HepG2 (cell line): ENCODE results near the gene COX4I1. TPM values are rescaled to one million over a fixed set of nuclear protein-coding genes. Genes with fewer than 3 reads are reported as not detected.

Experiments used
- ATAC-seq: fragments of 200-7000 bp; cut with Tn5 transposase; 3 replicates; pipeline ENCODE4 v1.9.1; 2020; ENCODE audit warnings: mild to moderate bottlenecking, moderate library complexity
- BruUV-seq: library from RNA; stranded (reverse); fragments of 400-500 nt; replicated peaks from 2 replicates; lab custom pipeline; 2021; lab: Mats Ljungman, UMichigan
- CTCF ChIA-PET: fragments of 300-600 bp; formaldehyde crosslinking; extraction: SDS; loops from one replicate; lab custom pipeline; 2021; ENCODE audit warnings: low total read pairs, inconsistent platforms, low intra/inter-chr PET ratio; lab: Yijun Ruan, JAX
- POLR2A ChIA-PET: fragments of 350-600 bp; sonication (Branson Sonifier 250); formaldehyde crosslinking; loops from one replicate; lab custom pipeline; 2020; ENCODE audit warnings: antibody characterized with exemption, inconsistent platforms; lab: Yijun Ruan, JAX
- DNase-seq: peaks from one replicate; pipeline ENCODE4 v3.0.0-alpha.2; 2015; ENCODE audit warnings: low spot score
- FAIRE-seq: peaks from 3 replicates; lab custom pipeline; 2011; peaks lifted over from hg19 to GRCh38; lab: Jason Lieb, UNC
- H2AFZ ChIP-seq: one replicate; pipeline ENCODE4 v1.6.1; 2011; ENCODE audit warnings: low read length, inconsistent platforms
- H3K27ac ChIP-seq: fragments of 300-600 bp; 3 replicates; pipeline ENCODE4 v1.8.0; 2011; ENCODE audit warnings: mixed run types, mild to moderate bottlenecking, mixed read lengths, low read length, inconsistent platforms; ENCODE audit not compliant: insufficient read depth; ENCODE audit errors: extremely low read length
- H3K27me3 ChIP-seq, 2 experiments: fragments of 200-600 bp in 1 of 2; 2 replicates in 1 of 2; 3 replicates in 1 of 2; pipeline versions ENCODE4 v1.6.0 to v1.8.0; 2011; ENCODE audit warnings: low read length in 2 of 2, mild to moderate bottlenecking in 2 of 2, moderate library complexity in 2 of 2, inconsistent platforms in 1 of 2; ENCODE audit not compliant: insufficient read depth in 2 of 2, control insufficient read depth in 1 of 2
- H3K36me3 ChIP-seq, 2 experiments: fragments of 200-600 bp in 1 of 2; replicated peaks in 1 of 2; 2 replicates in 1 of 2; 3 replicates in 1 of 2; pipeline versions ENCODE4 v1.5.1 to v1.8.0; 2011; ENCODE audit warnings: low read length in 2 of 2, inconsistent platforms in 1 of 2; ENCODE audit not compliant: insufficient read depth in 2 of 2, control insufficient read depth in 1 of 2
- H3K4me1 ChIP-seq: 2 replicates; pipeline ENCODE4 v1.5.1; 2012; ENCODE audit warnings: low read length, inconsistent platforms; ENCODE audit not compliant: insufficient read depth
- H3K4me2 ChIP-seq: 2 replicates; pipeline ENCODE4 v1.6.0; 2011; ENCODE audit warnings: low read depth, low read length, inconsistent platforms
- H3K4me3 ChIP-seq, 3 experiments: fragments of 200-600 bp in 1 of 3; sonication (generic), shearing (Covaris generic) in 1 of 3; replicated peaks in 1 of 3; 2 replicates each; pipeline ENCODE4 v1.5.1; 2011 to 2016; ENCODE audit warnings: low read length in 3 of 3, inconsistent platforms in 2 of 3, low read depth in 2 of 3, mild to moderate bottlenecking in 2 of 3, control low read depth in 1 of 3, mixed read lengths in 1 of 3; ENCODE audit not compliant: insufficient read depth in 1 of 3
- H3K79me2 ChIP-seq: one replicate; pipeline ENCODE4 v1.6.1; 2011; ENCODE audit warnings: low read length, inconsistent platforms; ENCODE audit not compliant: insufficient read depth
- H3K9ac ChIP-seq: 2 replicates; pipeline ENCODE4 v1.6.0; 2011; ENCODE audit warnings: mild to moderate bottlenecking, low read depth, low read length, inconsistent platforms; ENCODE audit not compliant: insufficient read depth
- H3K9me3 ChIP-seq: 2 replicates; pipeline ENCODE4 v1.5.1; 2012; ENCODE audit warnings: mild to moderate bottlenecking, low read length
- H4K20me1 ChIP-seq: 2 replicates; pipeline ENCODE4 v1.6.0; 2011; ENCODE audit warnings: inconsistent platforms, mild to moderate bottlenecking, low read length, moderate library complexity; ENCODE audit not compliant: insufficient read depth
- ARHGAP35 ChIP-seq: sonication (generic); formaldehyde crosslinking; IDR thresholded peaks from 2 replicates; pipeline ENCODE4 v1.9.0; 2022; ENCODE audit warnings: mild to moderate bottlenecking, inconsistent platforms, moderate library complexity, missing genetic modification reagents, borderline replicate concordance
- BCL6 ChIP-seq: IDR thresholded peaks from 2 replicates; pipeline ENCODE4 v1.6.1; 2016; ENCODE audit warnings: missing genetic modification reagents, missing compliant biosample characterization
- CREM ChIP-seq, 2 experiments: sonication (generic) in 1 of 2; formaldehyde crosslinking in 1 of 2; IDR thresholded peaks; 2 replicates each; pipeline versions ENCODE4 v1.4.0 to v1.6.1; 2016 to 2020; ENCODE audit warnings: antibody characterized with exemption in 1 of 2, mild to moderate bottlenecking in 1 of 2, missing genetic modification reagents in 1 of 2
- FOXA3 ChIP-seq: IDR thresholded peaks from 2 replicates; pipeline ENCODE4 v1.6.1; 2016; ENCODE audit warnings: missing genetic modification reagents, missing compliant biosample characterization
- FOXC1 ChIP-seq: sonication (generic); formaldehyde crosslinking; IDR thresholded peaks from 2 replicates; pipeline ENCODE4 v1.8.0; 2022; ENCODE audit warnings: mild to moderate bottlenecking, missing genetic modification reagents, borderline replicate concordance
- HDAC2 ChIP-seq: sonication (generic); formaldehyde crosslinking; IDR thresholded peaks from 2 replicates; pipeline ENCODE4 v1.4.0; 2020; ENCODE audit warnings: missing genetic modification reagents
- HIVEP1 ChIP-seq: sonication (generic); formaldehyde crosslinking; IDR thresholded peaks from 2 replicates; pipeline ENCODE4 v1.4.0; 2020; ENCODE audit warnings: mild to moderate bottlenecking, missing genetic modification reagents
- LCORL ChIP-seq, 2 experiments: fragments of 450-650 bp in 1 of 2; sonication (generic) in 1 of 2; formaldehyde crosslinking in 1 of 2; IDR thresholded peaks; 2 replicates each; pipeline versions ENCODE4 v1.5.0 to v1.6.1; 2017 to 2020; ENCODE audit warnings: antibody characterized with exemption in 1 of 2, missing genetic modification reagents in 1 of 2
- MTA3 ChIP-seq: sonication (generic); formaldehyde crosslinking; IDR thresholded peaks from 2 replicates; pipeline ENCODE4 v1.4.0; 2020; ENCODE audit warnings: missing genetic modification reagents
- NFYC ChIP-seq: IDR thresholded peaks from 2 replicates; pipeline ENCODE4 v1.6.1; 2016; ENCODE audit warnings: missing genetic modification reagents, missing compliant biosample characterization
- PCBP2 ChIP-seq: fragments of 200-400 bp; formaldehyde crosslinking; optimal IDR thresholded peaks from 2 replicates; pipeline ENCODE3; 2018; ENCODE audit warnings: low read length, low read depth; ENCODE audit not compliant: poor library complexity, severe bottlenecking
- SALL2 ChIP-seq: sonication (generic); formaldehyde crosslinking; IDR thresholded peaks from 2 replicates; pipeline ENCODE4 v1.8.1; 2023; ENCODE audit warnings: mild to moderate bottlenecking, missing genetic modification reagents, inconsistent platforms
- TCF7 ChIP-seq: sonication (generic); IDR thresholded peaks from 2 replicates; pipeline ENCODE4 v1.6.1; 2016; ENCODE audit warnings: antibody characterized with exemption, low read depth
- ZFX ChIP-seq: sonication (generic); formaldehyde crosslinking; IDR thresholded peaks from 2 replicates; pipeline ENCODE4 v1.4.0; 2020; ENCODE audit warnings: mild to moderate bottlenecking, low read depth, missing genetic modification reagents, moderate library complexity
- ZMYM4 ChIP-seq: sonication (generic); formaldehyde crosslinking; IDR thresholded peaks from 2 replicates; pipeline ENCODE4 v1.8.1; 2023; ENCODE audit warnings: mild to moderate bottlenecking, missing genetic modification reagents
- ZNF30 ChIP-seq: sonication (generic); formaldehyde crosslinking; IDR thresholded peaks from 2 replicates; pipeline ENCODE4 v1.5.0; 2020; ENCODE audit warnings: mild to moderate bottlenecking, missing genetic modification reagents
- ZNF331 ChIP-seq: sonication (generic); formaldehyde crosslinking; IDR thresholded peaks from 2 replicates; pipeline ENCODE4 v1.4.0; 2020; ENCODE audit warnings: missing genetic modification reagents
- ZNF501 ChIP-seq: sonication (generic); formaldehyde crosslinking; IDR thresholded peaks from 2 replicates; pipeline ENCODE4 v1.5.1; 2020; ENCODE audit warnings: mild to moderate bottlenecking, moderate library complexity, missing genetic modification reagents
- ZNF639 ChIP-seq: conservative IDR thresholded peaks from 2 replicates; pipeline ENCODE4 v1.6.1; 2018; ENCODE audit warnings: missing genetic modification reagents
- WGBS: methylation state at CpG from one replicate; pipeline ENCODE4 v1.1.6; 2017; ENCODE audit warnings: low lambda C conversion rate; 5-methylcytosine and 5-hydroxymethylcytosine counted together
- in situ Hi-C: cut with HindIII; loops from 2 replicates; pipeline ENCODE4 v1.10.0; 2017; ENCODE audit warnings: low pct_unique_long_range_greater_than_20kb; ENCODE audit not compliant: extremely low pct_ligation_motif_present
- intact Hi-C: fragments of 100-400 bp; cut with micrococcal nuclease; formaldehyde crosslinking; loops from one replicate; pipeline ENCODE4 v1.10.0; 2022; ENCODE audit not compliant: unreplicated experiment
- polyA plus RNA-seq, 8 experiments: library from polyadenylated mRNA; depleted of rRNA in 3 of 8; stranded (reverse) in 7 of 8; unstranded in 1 of 8; fragments of >200 nt; fragmentation: Illumina TruSeq in 4 of 8; extraction: Trizol in 4 of 8; gene quantifications; 2 replicates each; pipeline versions ENCODE4 v1.2.1 to v1.2.3, GENCODE V29; 2011 to 2016; ENCODE audit warnings: low read depth in 4 of 8, missing spikeins in 1 of 8, mixed read lengths in 1 of 8; ENCODE audit not compliant: insufficient read depth in 1 of 8
- total RNA-seq, 5 experiments: library from RNA; depleted of rRNA; stranded (reverse); fragments of >200 nt; fragmentation: Illumina TruSeq; extraction: Trizol; gene quantifications; 2 replicates each; pipeline ENCODE4 v1.2.3, GENCODE V29; 2016; ENCODE audit warnings: low read depth in 1 of 5

COX4I1 gene
- total and polyA plus RNA-seq, 2 of the 13 experiments (the other 11 are each of a cell fraction or from before 2014, with no cell fraction given) = 658 to 902 TPM

GRCh38 chr16:85844169-85844481, 44.6 kb downstream of the COX4I1 start:
- Histone ChIP-seq H3K27ac (no peak overlapping the region), H3K4me3 (no peak overlapping the region), H3K4me2 (no peak overlapping the region), H3K9ac (no peak overlapping the region), H3K9me3 (no peaks in the 10 kb centered on the region), H2AFZ (no peak overlapping the region), H3K27me3 (peaks cover 0 to 15% of the 10 kb centered on the region in 2 experiments; a peak in 3 of 5 replicates), H3K79me2 (no peaks in the 10 kb centered on the region), H3K36me3 (no peaks in the 10 kb centered on the region), H3K4me1 (peaks cover 50% of the 10 kb centered on the region), H4K20me1 (no peaks in the 10 kb centered on the region)
- DNase-seq (no peak), FAIRE-seq (no peak), ATAC-seq (no peak)
- CTCF ChIA-PET = no interaction called here
- no TSS peak for BruUV-seq
- in situ Hi-C loops (no loop called here), intact Hi-C loops (no loop called here)
- POLR2A ChIA-PET = no interaction called here
- peak; percentile 93 for TF ChIP-seq PCBP2
- TF ChIP-seq ZNF639 = no peak

- 0 out of 6 replicates have a peak overlapping the region, but pooled peaks of 1 of the 3 experiments have one; percentile 8 for H3K4me3 ChIP-seq
- H3K9ac ChIP-seq = no peak overlapping the region
- no peak overlapping the region for H2AFZ ChIP-seq
- peaks cover 0 to 9% of the 10 kb centered on the region in 2 experiments; a peak in 3 of 5 replicates for H3K27me3 ChIP-seq
- peak; percentile 62 for FAIRE-seq
- no peaks in the 10 kb centered on the region for H4K20me1 ChIP-seq
- no peaks in the 10 kb centered on the region for H3K36me3 ChIP-seq
- POLR2A ChIA-PET = no interaction called here
- H3K9me3 ChIP-seq = no peaks in the 10 kb centered on the region
- CTCF ChIA-PET = no interaction called here
- no peak overlapping the region for H3K27ac ChIP-seq
- H3K79me2 ChIP-seq = no peaks in the 10 kb centered on the region
- under 1% methylated on average over 15 of the region's 15 CpGs for WGBS
- intact Hi-C loops (no loop called here), in situ Hi-C loops (no loop called here)
- peak; percentile 29 for DNase-seq
- BruUV-seq = no TSS peak
- peak overlapping the region; percentile 45 for H3K4me2 ChIP-seq
- peak; percentile 4; the same call in 1 of the 3 replicates for ATAC-seq
- peaks cover 56% of the 10 kb centered on the region for H3K4me1 ChIP-seq
- TF ChIP-seq ZNF501 (CRISPR knock-in tag) (peak; percentile 74), ZNF30 (CRISPR knock-in tag) (no peak), CREM (IDR thresholded peaks at IDR 0.05) (peak; percentile 50; the same call in 1 of the 2 replicates), CREM (CRISPR knock-in tag; IDR thresholded peaks at IDR 0.05) (no peak), FOXA3 (CRISPR knock-in tag) (peak; percentile 72), BCL6 (CRISPR knock-in tag) (peak; percentile 75), SALL2 (no peak), ZMYM4 (CRISPR knock-in tag) (peak; percentile 67), HIVEP1 (peak; percentile 52; the same call in 1 of the 2 replicates), ARHGAP35 (no peak), ZNF331 (peak; percentile 9; the same call in 1 of the 2 replicates), TCF7 (peak; percentile 83), FOXC1 (CRISPR knock-in tag) (0 out of 2 replicates have a peak, but pooled peaks have one; percentile 19), NFYC (CRISPR knock-in tag) (no peak), ZFX (CRISPR knock-in tag) (no peak; the same call in 1 of the 2 replicates), MTA3 (CRISPR knock-in tag) (no peak), LCORL (IDR thresholded peaks at IDR 0.05) (no peak), LCORL (CRISPR knock-in tag; IDR thresholded peaks at IDR 0.05) (peak; percentile 78; the same call in 1 of the 2 replicates), HDAC2 (CRISPR knock-in tag) (peak; percentile 72)
Observed at GRCh38 chr16:85844786-85845185, 45.3 kb downstream of the COX4I1 start.
